Measurements from ENCODE around the gene SUGP1.

SUGP1 gene

DNA sequence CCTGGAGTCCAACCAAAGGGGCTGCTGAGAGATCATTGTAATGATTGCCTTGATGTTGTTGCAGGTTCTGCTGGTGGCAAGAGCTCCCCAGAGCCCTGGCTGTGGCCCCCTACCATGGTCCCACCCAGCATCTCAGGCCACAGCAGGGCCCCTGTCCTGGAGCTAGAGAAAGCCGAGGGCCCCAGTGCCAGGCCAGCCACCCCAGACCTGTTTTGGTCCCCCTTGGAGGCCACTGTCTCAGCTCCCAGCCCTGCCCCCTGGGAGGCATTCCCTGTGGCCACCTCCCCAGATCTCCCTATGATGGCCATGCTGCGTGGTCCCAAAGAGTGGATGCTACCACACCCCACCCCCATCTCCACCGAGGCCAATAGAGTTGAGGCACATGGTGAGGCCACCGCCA, 93.1 kb downstream of the SUGP1 start:
- DNase-seq (ENCODE audit: low read depth): no peak

DNA sequence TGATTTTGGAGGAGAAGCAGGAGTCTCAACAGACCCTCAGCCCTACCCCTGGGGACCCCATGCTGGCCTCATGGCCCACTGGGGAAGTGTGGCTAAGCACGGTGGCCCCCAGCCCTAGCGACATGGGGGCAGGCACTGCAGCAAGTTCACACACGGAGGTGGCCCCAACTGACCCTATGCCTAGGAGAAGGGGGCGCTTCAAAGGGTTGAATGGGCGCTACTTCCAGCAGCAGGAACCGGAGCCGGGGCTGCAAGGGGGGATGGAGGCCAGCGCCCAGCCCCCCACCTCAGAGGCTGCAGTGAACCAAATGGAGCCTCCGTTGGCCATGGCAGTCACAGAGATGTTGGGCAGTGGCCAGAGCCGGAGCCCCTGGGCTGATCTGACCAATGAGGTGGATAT, 93.6 kb downstream of the SUGP1 start:
- DNase-seq (ENCODE audit: low read depth): no peak

DNA sequence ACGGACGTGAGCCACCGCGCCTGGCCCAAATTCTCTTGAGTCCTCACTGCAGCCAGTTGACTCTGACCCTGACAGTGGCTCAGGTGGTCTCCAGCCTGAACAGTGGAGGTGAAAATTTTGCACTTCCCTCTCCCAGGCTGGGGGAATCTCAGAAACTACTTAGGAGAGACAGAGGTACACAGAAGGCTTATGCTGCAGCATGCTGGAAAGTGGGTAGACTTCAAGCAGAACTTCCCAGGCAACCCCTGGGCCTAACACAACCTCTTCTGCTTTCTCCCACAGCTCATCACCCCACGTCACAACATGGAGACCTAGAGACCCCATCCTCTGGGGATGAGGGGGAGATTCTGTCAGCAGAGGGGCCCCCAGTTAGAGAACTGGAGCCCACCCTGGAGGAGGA, 94.1 kb downstream of the SUGP1 start:
- no peak for DNase-seq (ENCODE audit: low read depth)
